ENCODE data around the gene TCF4.

Gene TCF4

GRCh38 chr18:55353391-55353790 is 234.6 kb downstream of the TCF4 start:
- ChIA-PET POLR2A (no interaction called here), CTCF (interaction anchor here (0.7 to 3.3 kb wide), 4 partner anchors 10 to 31 kb away, joined by 3 to 15 read pairs (median 4); no protein-coding TSS in a partner anchor)
- no peak for DNase-seq (ENCODE audit: extremely low spot score)
- TF ChIP-seq CTCF (IDR thresholded peaks at IDR 0.05; ENCODE audit: control extremely low read depth, extremely low read depth, low read depth, missing control alignments): no peak

GRCh38 chr18:55351980-55352714 is 235.8 kb downstream of the TCF4 start:
- ChIA-PET POLR2A (no interaction called here), CTCF (interaction anchor here (1.2 to 1.9 kb wide), 3 partner anchors 9 to 118 kb away, joined by 3 to 6 read pairs (median 4); no protein-coding TSS in a partner anchor)
- TF ChIP-seq CTCF (IDR thresholded peaks at IDR 0.05; ENCODE audit: control extremely low read depth, extremely low read depth, low read depth, missing control alignments): no peak
- DNase-seq (ENCODE audit: extremely low spot score): no peak

- POLR2A ChIA-PET: no interaction called here
- no peak for DNase-seq (ENCODE audit: extremely low spot score)
- CTCF ChIA-PET: interaction anchor here (1.9 kb wide), 1 partner anchor 117 kb away, joined by 6 read pairs; no protein-coding TSS in a partner anchor
- TF ChIP-seq CTCF (IDR thresholded peaks at IDR 0.05; ENCODE audit: control extremely low read depth, extremely low read depth, low read depth, missing control alignments): no peak
Observed at GRCh38 chr18:55351241-55351691, 236.7 kb downstream of the TCF4 start.

- TF ChIP-seq CTCF (IDR thresholded peaks at IDR 0.05; ENCODE audit: control extremely low read depth, extremely low read depth, low read depth, missing control alignments): no peak
- ChIA-PET CTCF (interaction anchor here (1.1 kb wide), 1 partner anchor 116 kb away, joined by 6 read pairs; no protein-coding TSS in a partner anchor), POLR2A (no interaction called here)
- no peak for DNase-seq (ENCODE audit: extremely low spot score)
Observed at GRCh38 chr18:55349685-55350084, 238.3 kb downstream of the TCF4 start.

GRCh38 chr18:55346961-55347740 is 240.8 kb downstream of the TCF4 start:
- no peak for DNase-seq (ENCODE audit: extremely low spot score)
- CTCF ChIA-PET: interaction anchor here (0.9 to 1.0 kb wide), 2 partner anchors 9 to 41 kb away, joined by 3 read pairs; no protein-coding TSS in a partner anchor
- TF ChIP-seq CTCF (IDR thresholded peaks at IDR 0.05; ENCODE audit: control extremely low read depth, extremely low read depth, low read depth, missing control alignments): no peak
- POLR2A ChIA-PET: no interaction called here

- ChIA-PET POLR2A (no interaction called here), CTCF (interaction anchor here (1.0 kb wide), 1 partner anchor 8 kb away, joined by 3 read pairs; no protein-coding TSS in a partner anchor)
- no peak for TF ChIP-seq CTCF (IDR thresholded peaks at IDR 0.05; ENCODE audit: control extremely low read depth, extremely low read depth, low read depth, missing control alignments)
- DNase-seq (ENCODE audit: extremely low spot score): no peak
Observed at GRCh38 chr18:55346387-55346786, 241.6 kb downstream of the TCF4 start.
